OCI-LY7 (cell line): ENCODE data around the gene MSH3.

Experiments used
- EZH2phosphoT487 ChIP-seq: fragments of 200-600 bp; sonication (generic); IDR thresholded peaks from 2 replicates; pipeline ENCODE4 v1.6.1; 2018; ENCODE audit warnings: low read depth, borderline replicate concordance, mild to moderate bottlenecking, mixed run types, antibody characterized with exemption, low read length, moderate library complexity, mixed read lengths
- TF ChIP-seq, protein P1 (sequence below): fragments of 200-600 bp; sonication (generic); conservative IDR thresholded peaks from 2 replicates; pipeline ENCODE4 v1.5.1; 2014; ENCODE audit warnings: mild to moderate bottlenecking, antibody characterized with exemption, low read length, moderate library complexity, mixed read lengths

DNA sequence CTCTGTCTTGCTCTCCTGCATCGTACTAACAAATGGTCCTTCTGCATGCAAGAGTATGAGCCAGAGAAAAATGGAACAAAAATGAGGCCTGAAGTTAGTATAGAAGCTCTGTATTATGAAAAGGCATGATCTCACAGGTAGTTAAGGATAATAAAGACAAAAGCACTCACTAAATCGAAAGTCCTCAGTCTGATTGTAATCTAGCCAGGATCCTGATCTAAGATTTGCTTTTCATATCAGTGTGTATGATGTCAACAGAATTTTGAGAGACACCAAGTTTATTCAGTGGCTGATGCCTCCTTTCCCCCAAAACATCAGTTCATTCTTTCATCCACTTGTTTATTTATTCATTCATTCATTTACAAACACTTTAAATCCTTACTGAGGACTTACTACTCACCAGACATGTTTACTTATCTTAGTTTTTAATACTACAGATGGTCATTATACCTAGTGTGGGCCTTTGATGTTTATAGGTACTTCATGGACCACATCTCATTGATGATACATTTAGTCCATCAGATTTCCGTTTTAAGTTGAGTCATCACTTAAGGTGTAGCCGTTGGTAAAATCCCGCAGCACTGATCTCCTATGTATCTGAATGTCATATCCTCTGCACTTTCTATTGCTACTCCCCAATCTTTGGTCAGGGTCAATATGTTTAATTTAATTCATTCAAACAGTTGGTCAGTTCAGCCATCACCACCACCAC, 105.6 kb downstream of the MSH3 start:
- TF ChIP-seq, protein P1, sequence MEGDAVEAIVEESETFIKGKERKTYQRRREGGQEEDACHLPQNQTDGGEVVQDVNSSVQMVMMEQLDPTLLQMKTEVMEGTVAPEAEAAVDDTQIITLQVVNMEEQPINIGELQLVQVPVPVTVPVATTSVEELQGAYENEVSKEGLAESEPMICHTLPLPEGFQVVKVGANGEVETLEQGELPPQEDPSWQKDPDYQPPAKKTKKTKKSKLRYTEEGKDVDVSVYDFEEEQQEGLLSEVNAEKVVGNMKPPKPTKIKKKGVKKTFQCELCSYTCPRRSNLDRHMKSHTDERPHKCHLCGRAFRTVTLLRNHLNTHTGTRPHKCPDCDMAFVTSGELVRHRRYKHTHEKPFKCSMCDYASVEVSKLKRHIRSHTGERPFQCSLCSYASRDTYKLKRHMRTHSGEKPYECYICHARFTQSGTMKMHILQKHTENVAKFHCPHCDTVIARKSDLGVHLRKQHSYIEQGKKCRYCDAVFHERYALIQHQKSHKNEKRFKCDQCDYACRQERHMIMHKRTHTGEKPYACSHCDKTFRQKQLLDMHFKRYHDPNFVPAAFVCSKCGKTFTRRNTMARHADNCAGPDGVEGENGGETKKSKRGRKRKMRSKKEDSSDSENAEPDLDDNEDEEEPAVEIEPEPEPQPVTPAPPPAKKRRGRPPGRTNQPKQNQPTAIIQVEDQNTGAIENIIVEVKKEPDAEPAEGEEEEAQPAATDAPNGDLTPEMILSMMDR: no peak
- TF ChIP-seq EZH2phosphoT487: no peak
